ENCODE results near the gene STK38L. TPM values are rescaled to one million over a fixed set of nuclear protein-coding genes. Genes with fewer than 3 reads are reported as not detected.

Gene STK38L
- total and polyA plus RNA-seq, 2 of the 8 experiments (the other 6 are each of a cell fraction or from before 2014, with no cell fraction given): 8.1 to 63.6 TPM

- Histone ChIP-seq H3K4me3 (ENCODE audit: extremely low read depth in 1 of 4, insufficient read depth in 2 of 4, low read depth in 3 of 4, low read length in 4 of 4) (no peak overlapping the region), H3K9ac (replicated peaks in 1 of 4; ENCODE audit: extremely low read depth in 1 of 4, low read depth in 3 of 4, low read length in 3 of 4) (no peak overlapping the region), H3K36me3 (ENCODE audit: control insufficient read depth in 2 of 4, insufficient read depth in 4 of 4, low read length in 3 of 4) (no peaks in the 10 kb centered on the region), H2AK5ac (ENCODE audit: low read depth, low read length) (no peak overlapping the region), H2BK5ac (ENCODE audit: low read depth, low read length) (no peak overlapping the region), H3K4ac (replicated peaks; ENCODE audit: insufficient read length, low read depth, low read length) (no peak overlapping the region), H2BK120ac (replicated peaks; ENCODE audit: low read depth, low read length) (no peak overlapping the region), H4K91ac (replicated peaks; ENCODE audit: insufficient read length, low read length) (no peak overlapping the region), H3K79me1 (ENCODE audit: low read depth, low read length) (no peaks in the 10 kb centered on the region), H3K14ac (ENCODE audit: insufficient read length) (no peak overlapping the region), H3K23ac (ENCODE audit: insufficient read length) (no peak overlapping the region), H2BK15ac (ENCODE audit: low read length) (no peak overlapping the region), H3K4me1 (replicated peaks in 1 of 4; ENCODE audit: control insufficient read depth in 3 of 4, insufficient read depth in 4 of 4, low read length in 3 of 4) (no peaks in the 10 kb centered on the region; a peak in 1 of 7 replicates), H2AFZ (ENCODE audit: low read length) (no peak overlapping the region), H3K18ac (ENCODE audit: extremely low read depth, low read length) (no peak overlapping the region), H4K8ac (ENCODE audit: extremely low read depth, insufficient read depth, low read length) (no peak overlapping the region), H3K4me2 (ENCODE audit: insufficient read depth in 1 of 2, low read depth in 2 of 2, low read length in 2 of 2) (no peak overlapping the region), H3K79me2 (ENCODE audit: control insufficient read depth in 1 of 2, insufficient read depth in 2 of 2, low read length in 2 of 2) (no peaks in the 10 kb centered on the region), H3K23me2 (ENCODE audit: low read depth, low read length) (no peaks in the 10 kb centered on the region; the same call in 1 of the 2 replicates), H4K5ac (ENCODE audit: insufficient read length, low read depth, low read length) (no peak overlapping the region), H3K27me3 (replicated peaks in 1 of 4; ENCODE audit: control insufficient read depth in 3 of 4, extremely low read depth in 1 of 4, insufficient read depth in 3 of 4, low read length in 3 of 4) (no peaks in the 10 kb centered on the region; a peak in 1 of 7 replicates), H3K27ac (ENCODE audit: low read depth, low read length) (no peak overlapping the region), H2BK12ac (ENCODE audit: low read depth, low read length) (no peak overlapping the region), H3K56ac (replicated peaks; ENCODE audit: insufficient read length, low read depth, low read length) (no peak overlapping the region), H3K9me3 (ENCODE audit: insufficient read depth in 2 of 2, low read depth in 1 of 2, low read length in 1 of 2) (no peaks in the 10 kb centered on the region), H4K20me1 (replicated peaks in 1 of 2; ENCODE audit: control insufficient read depth in 1 of 2, insufficient read depth in 2 of 2, low read length in 2 of 2) (no peaks in the 10 kb centered on the region), H2BK20ac (ENCODE audit: low read length) (no peak overlapping the region)
- FAIRE-seq (no peak), DNase-seq (ENCODE audit: low read depth in 1 of 2, low spot score in 2 of 2) (no peak)
- CTCF ChIA-PET (ENCODE audit: partially characterized antibody): interaction anchor here (1.9 kb wide), 1 partner anchor 43 kb away, joined by 5 read pairs; no protein-coding TSS in a partner anchor
- no peak for TF ChIP-seq SIRT6 (IDR thresholded peaks at IDR 0.05; ENCODE audit: low read length)
- POLR2A ChIA-PET (ENCODE audit: partially characterized antibody): no interaction called here
- WGBS, 2 experiments (ENCODE audit: extremely low coverage in 1 of 2, insufficient coverage in 1 of 2, insufficient read length in 1 of 2, insufficient replicate concordance in 2 of 2, low coverage in 1 of 2, low lambda C conversion rate in 2 of 2, missing lambda C conversion rate in 1 of 2): 90% methylated on average over 2 of the region's 2 CpGs; no CpG with 5 or more reads in 1 of the 2 experiments
These were observed 49.4 kb upstream of the STK38L start for GRCh38 chr12:27194644-27195043.

Measured in H1 (cell line).